GM18507 (cell line): ENCODE results near the gene MRPS7.
"Not testable (repeated sequence)": the region's sequence is repeated elsewhere in the genome, so short reads cannot be mapped to it uniquely, and the experiment has no call there.

Source experiments
- DNase-seq: peaks from one replicate; pipeline ENCODE4 v3.0.0; 2011; ENCODE audit warnings: low read depth; ENCODE audit not compliant: insufficient read length; ENCODE audit errors: extremely low spot score
- FAIRE-seq: peaks from 2 replicates; lab custom pipeline; 2011; peaks lifted over from hg19 to GRCh38; lab: Jason Lieb, UNC

MRPS7 gene

GRCh38 chr17:75241996-75242460 lies 19.7 kb upstream of the MRPS7 start:
- DNase-seq (no peak), FAIRE-seq (no peak)

GRCh38 chr17:75242461-75243042 lies 19.1 kb upstream of the MRPS7 start:
- DNase-seq (no peak), FAIRE-seq (peak; percentile 90)

- DNase-seq (no peak), FAIRE-seq (peak; percentile 92)
Measured at GRCh38 chr17:75244133-75244866, 17.4 kb upstream of the MRPS7 start.

GRCh38 chr17:75245011-75245410 lies 16.7 kb upstream of the MRPS7 start:
- FAIRE-seq (peak; percentile 24), DNase-seq (no peak)

- FAIRE-seq (no peak), DNase-seq (no peak)
Measured at GRCh38 chr17:75246404-75246803, 15.3 kb upstream of the MRPS7 start.

- FAIRE-seq (peak; percentile 35), DNase-seq (no peak)
Measured at GRCh38 chr17:75249564-75249963, 12.1 kb upstream of the MRPS7 start.

- no peak for DNase-seq
- FAIRE-seq, result peak; percentile 92
Measured at GRCh38 chr17:75250009-75250471, 11.6 kb upstream of the MRPS7 start.

- FAIRE-seq, result no peak
- DNase-seq, result no peak
Measured at GRCh38 chr17:75252039-75252816, 9.5 kb upstream of the MRPS7 start.

GRCh38 chr17:75255954-75256698 lies 5.6 kb upstream of the MRPS7 start:
- not testable (repeated sequence) for DNase-seq, FAIRE-seq

- FAIRE-seq, DNase-seq: not testable (repeated sequence)
Measured at GRCh38 chr17:75257228-75257627, 4.5 kb upstream of the MRPS7 start.

- FAIRE-seq (no peak), DNase-seq (no peak)
Measured at GRCh38 chr17:75260641-75261335, 891 bp upstream of the MRPS7 start.

GRCh38 chr17:75262112-75262606 lies 480 bp downstream of the MRPS7 start:
- DNase-seq (no peak), FAIRE-seq (no peak)

GRCh38 chr17:75263055-75263454 lies 1.4 kb downstream of the MRPS7 start:
- DNase-seq (no peak), FAIRE-seq (no peak)

- DNase-seq, result no peak
- no peak for FAIRE-seq
Measured at GRCh38 chr17:75265614-75266315, 4.1 kb downstream of the MRPS7 start.

GRCh38 chr17:75266316-75267152 lies 4.9 kb downstream of the MRPS7 start:
- DNase-seq (no peak), FAIRE-seq (no peak)

- DNase-seq (no peak), FAIRE-seq (no peak)
Measured at GRCh38 chr17:75267153-75267410, 5.4 kb downstream of the MRPS7 start.

GRCh38 chr17:75267411-75268232 lies 5.9 kb downstream of the MRPS7 start:
- DNase-seq (no peak), FAIRE-seq (no peak)
